Naive thymus-derived CD4-positive, alpha-beta T cell (primary cell): ENCODE data around the gene METTL14. TPM values are rescaled to one million over a fixed set of nuclear protein-coding genes. Genes with fewer than 3 reads are reported as not detected.

ENCODE experiments used
- ATAC-seq: fragments of 150-1000 bp; cut with Tn5 transposase; 2 replicates; pipeline ENCODE4 v1.10.0; 2021; ENCODE audit warnings: mild to moderate bottlenecking, moderate library complexity
- CTCF ChIA-PET: fragments of 350-600 bp; sonication (Branson Sonifier 250); formaldehyde crosslinking; loops from one replicate; lab custom pipeline; 2021; ENCODE audit warnings: antibody characterized with exemption; lab: Charles Lee
- POLR2A ChIA-PET: fragments of 350-600 bp; sonication (Branson Sonifier 250); formaldehyde crosslinking; loops from one replicate; lab custom pipeline; 2021; ENCODE audit warnings: antibody characterized with exemption, inconsistent platforms; lab: Charles Lee
- DNase-seq, 9 donors: peaks; one replicate each; pipeline versions ENCODE4 v3.0.0 to v3.0.0-alpha.2; 2020 to 2022; ENCODE audit warnings: mixed read lengths in 1 of 9
- H3K27ac ChIP-seq: one replicate; pipeline ENCODE4 v1.7.0; 2013; ENCODE audit warnings: mild to moderate bottlenecking, low read depth, low read length, moderate library complexity
- H3K27me3 ChIP-seq, 2 donors: one replicate each; pipeline ENCODE4 v1.7.0; 2013; ENCODE audit warnings: low read length in 2 of 2, mild to moderate bottlenecking in 2 of 2, moderate library complexity in 2 of 2; ENCODE audit not compliant: control insufficient read depth in 2 of 2, insufficient read depth in 2 of 2
- H3K36me3 ChIP-seq, 3 experiments: 1 replicate in 2 of 3; 2 replicates in 1 of 3; pipeline ENCODE4 v1.7.0; 2013; ENCODE audit warnings: low read length in 3 of 3, mild to moderate bottlenecking in 3 of 3, moderate library complexity in 1 of 3; ENCODE audit not compliant: insufficient read depth in 3 of 3, control insufficient read depth in 2 of 3
- H3K4me1 ChIP-seq, 2 donors: one replicate each; pipeline ENCODE4 v1.7.0; 2013; ENCODE audit warnings: low read length in 2 of 2, mild to moderate bottlenecking in 2 of 2, moderate library complexity in 1 of 2; ENCODE audit not compliant: control insufficient read depth in 2 of 2, insufficient read depth in 2 of 2
- H3K4me3 ChIP-seq: 2 replicates; pipeline ENCODE4 v1.7.0; 2013; ENCODE audit warnings: mild to moderate bottlenecking, low read length
- H3K9me3 ChIP-seq, 3 experiments: 1 replicate in 2 of 3; 2 replicates in 1 of 3; pipeline ENCODE4 v1.7.0; 2013; ENCODE audit warnings: low read length in 3 of 3; ENCODE audit not compliant: control insufficient read depth in 2 of 3
- H3K27ac Mint-ChIP-seq, 9 donors: one replicate each; pipeline ENCODE4 v1.8.0; 2020 to 2022; ENCODE audit warnings: mixed read lengths in 9 of 9, mild to moderate bottlenecking in 8 of 9, moderate library complexity in 5 of 9, inconsistent platforms in 2 of 9
- H3K27me3 Mint-ChIP-seq, 5 donors: one replicate each; pipeline ENCODE4 v1.8.0; 2021 to 2022; ENCODE audit warnings: mixed read lengths in 5 of 5, mild to moderate bottlenecking in 1 of 5
- H3K36me3 Mint-ChIP-seq, 5 donors: one replicate each; pipeline ENCODE4 v1.8.0; 2020 to 2022; ENCODE audit warnings: mixed read lengths in 5 of 5, mild to moderate bottlenecking in 3 of 5, inconsistent platforms in 1 of 5
- H3K4me1 Mint-ChIP-seq, 7 donors: one replicate each; pipeline ENCODE4 v1.8.0; 2020 to 2022; ENCODE audit warnings: mixed read lengths in 7 of 7, mild to moderate bottlenecking in 3 of 7, inconsistent platforms in 1 of 7
- H3K4me3 Mint-ChIP-seq, 10 donors: one replicate each; pipeline ENCODE4 v1.8.0; 2020 to 2022; ENCODE audit warnings: mild to moderate bottlenecking in 10 of 10, mixed read lengths in 10 of 10, moderate library complexity in 6 of 10, inconsistent platforms in 2 of 10
- H3K9me3 Mint-ChIP-seq, 11 donors: one replicate each; pipeline ENCODE4 v1.8.0; 2020 to 2022; ENCODE audit warnings: mixed read lengths in 11 of 11, mild to moderate bottlenecking in 4 of 11, inconsistent platforms in 1 of 11, moderate library complexity in 1 of 11
- intact Hi-C, 2 donors: fragments of 100-400 bp; cut with micrococcal nuclease; formaldehyde crosslinking; loops; one replicate each; pipeline ENCODE4 v1.15.1; 2023
- polyA plus RNA-seq, 2 donors: library from polyadenylated mRNA; unstranded; fragments of 300-500 nt; fragmentation: Illumina TruSeq; gene quantifications; one replicate each; pipeline ENCODE4 v1.2.3, GENCODE V29; 2021
- total RNA-seq, 6 experiments: library from RNA in 5 of 6; stranded (reverse) in 5 of 6; gene quantifications; 1 replicate in 5 of 6; 2 replicates in 1 of 6; pipeline ENCODE4 v1.2.3 and lab custom pipeline; 2021 to 2026

Gene METTL14
- total and polyA plus RNA-seq, 7 experiments from 2014 or later, result 32.7 to 64.8 (median 48.3) TPM

GRCh38 chr4:118749347-118749988 is 64.3 kb downstream of the METTL14 start:
- no peak overlapping the region for H3K4me3 ChIP-seq
- ChIA-PET POLR2A (no interaction called here), CTCF (no interaction called here)
- no peaks in the 10 kb centered on the region for H3K27me3 ChIP-seq
- Mint-ChIP-seq H3K27me3 (no peaks in the 10 kb centered on the region), H3K27ac (no peak overlapping the region), H3K4me1 (no peaks in the 10 kb centered on the region), H3K9me3 (no peaks in the 10 kb centered on the region), H3K4me3 (no peak overlapping the region), H3K36me3 (peaks cover 6 to 26% (median 15%) of the 10 kb centered on the region in 5 donors)
- H3K27ac ChIP-seq, result no peak overlapping the region
- no peaks in the 10 kb centered on the region for H3K4me1 ChIP-seq
- no peak for ATAC-seq
- H3K9me3 ChIP-seq, result no peaks in the 10 kb centered on the region
- H3K36me3 ChIP-seq, result peaks cover 0 to 21% (median 13%) of the 10 kb centered on the region in 3 experiments
- DNase-seq, result no peak
- intact Hi-C loops, result no loop called here

GRCh38 chr4:118751629-118752323 is 66.6 kb downstream of the METTL14 start:
- Mint-ChIP-seq H3K27me3 (no peaks in the 10 kb centered on the region), H3K4me3 (no peak overlapping the region), H3K4me1 (no peaks in the 10 kb centered on the region), H3K36me3 (peaks cover 6 to 28% (median 18%) of the 10 kb centered on the region in 5 donors), H3K9me3 (no peaks in the 10 kb centered on the region), H3K27ac (no peak overlapping the region)
- ATAC-seq (no peak), DNase-seq (no peak)
- Histone ChIP-seq H3K4me3 (no peak overlapping the region), H3K9me3 (no peaks in the 10 kb centered on the region), H3K4me1 (no peaks in the 10 kb centered on the region), H3K36me3 (peaks cover 0 to 21% (median 14%) of the 10 kb centered on the region in 3 experiments), H3K27ac (no peak overlapping the region), H3K27me3 (no peaks in the 10 kb centered on the region)
- ChIA-PET POLR2A (interaction anchor here (0.6 kb wide), 1 partner anchor 12 kb away, joined by 3 read pairs; no protein-coding TSS in a partner anchor), CTCF (no interaction called here)
- intact Hi-C loops, result no loop called here

GRCh38 chr4:118752551-118752950 is 67.4 kb downstream of the METTL14 start:
- Mint-ChIP-seq H3K9me3 (no peaks in the 10 kb centered on the region), H3K27ac (no peak overlapping the region), H3K4me3 (no peak overlapping the region), H3K4me1 (no peaks in the 10 kb centered on the region), H3K36me3 (peaks cover 6 to 32% (median 24%) of the 10 kb centered on the region in 5 donors), H3K27me3 (no peaks in the 10 kb centered on the region)
- no peaks in the 10 kb centered on the region for H3K9me3 ChIP-seq
- DNase-seq (no peak), ATAC-seq (no peak)
- CTCF ChIA-PET, result no interaction called here
- no peak overlapping the region for H3K27ac ChIP-seq
- POLR2A ChIA-PET, result interaction anchor here (0.6 kb wide), 1 partner anchor 11 kb away, joined by 3 read pairs; no protein-coding TSS in a partner anchor
- no peak overlapping the region for H3K4me3 ChIP-seq
- H3K27me3 ChIP-seq, result no peaks in the 10 kb centered on the region
- no peaks in the 10 kb centered on the region for H3K4me1 ChIP-seq
- H3K36me3 ChIP-seq, result peaks cover 0 to 21% (median 21%) of the 10 kb centered on the region in 3 experiments
- intact Hi-C loops, result no loop called here

GRCh38 chr4:118753096-118753495 is 67.9 kb downstream of the METTL14 start:
- no peak overlapping the region for H3K4me3 ChIP-seq
- H3K4me1 ChIP-seq, result no peaks in the 10 kb centered on the region
- Mint-ChIP-seq H3K4me3 (no peak overlapping the region), H3K27ac (no peak overlapping the region), H3K27me3 (no peaks in the 10 kb centered on the region), H3K9me3 (no peaks in the 10 kb centered on the region), H3K4me1 (no peaks in the 10 kb centered on the region), H3K36me3 (peaks cover 6 to 33% (median 26%) of the 10 kb centered on the region in 5 donors)
- intact Hi-C loops, result no loop called here
- ChIA-PET POLR2A (no interaction called here), CTCF (no interaction called here)
- H3K27ac ChIP-seq, result no peak overlapping the region
- no peak for DNase-seq
- no peak for ATAC-seq
- H3K36me3 ChIP-seq, result peaks cover 0 to 23% (median 21%) of the 10 kb centered on the region in 3 experiments
- no peaks in the 10 kb centered on the region for H3K27me3 ChIP-seq
- H3K9me3 ChIP-seq, result no peaks in the 10 kb centered on the region

GRCh38 chr4:118753685-118754084 is 68.5 kb downstream of the METTL14 start:
- H3K27ac Mint-ChIP-seq, result no peak overlapping the region
- CTCF ChIA-PET, result no interaction called here
- peaks cover 0 to 23% (median 21%) of the 10 kb centered on the region in 3 experiments for H3K36me3 ChIP-seq

GRCh38 chr4:118754890-118755289 is 69.7 kb downstream of the METTL14 start:
- Histone ChIP-seq H3K27ac (no peak overlapping the region), H3K4me3 (no peak overlapping the region), H3K27me3 (no peaks in the 10 kb centered on the region), H3K36me3 (peaks cover 0 to 23% (median 21%) of the 10 kb centered on the region in 3 experiments), H3K4me1 (no peaks in the 10 kb centered on the region), H3K9me3 (no peaks in the 10 kb centered on the region)
- H3K9me3 Mint-ChIP-seq, result no peaks in the 10 kb centered on the region
- peaks cover 0 to 1% (median 0%) of the 10 kb centered on the region in 7 donors for H3K4me1 Mint-ChIP-seq
- ChIA-PET CTCF (no interaction called here), POLR2A (no interaction called here)
- intact Hi-C loops, result no loop called here
- H3K36me3 Mint-ChIP-seq, result peaks cover 13 to 41% (median 35%) of the 10 kb centered on the region in 5 donors
- ATAC-seq (no peak), DNase-seq (no peak)
- no peak overlapping the region for H3K27ac Mint-ChIP-seq
- H3K27me3 Mint-ChIP-seq, result no peaks in the 10 kb centered on the region
- no peak overlapping the region for H3K4me3 Mint-ChIP-seq

More at GRCh38 chr4:118753685-118754084, 68.5 kb downstream of the METTL14 start:
- no peaks in the 10 kb centered on the region for H3K27me3 ChIP-seq
- Mint-ChIP-seq H3K36me3 (peaks cover 6 to 33% (median 26%) of the 10 kb centered on the region in 5 donors), H3K4me1 (no peaks in the 10 kb centered on the region), H3K4me3 (no peak overlapping the region), H3K27me3 (no peaks in the 10 kb centered on the region), H3K9me3 (no peaks in the 10 kb centered on the region)
- H3K4me1 ChIP-seq, result no peaks in the 10 kb centered on the region
- no peak for ATAC-seq
- no peak overlapping the region for H3K4me3 ChIP-seq
- no peak overlapping the region for H3K27ac ChIP-seq
- POLR2A ChIA-PET, result no interaction called here
- intact Hi-C loops, result no loop called here
- no peaks in the 10 kb centered on the region for H3K9me3 ChIP-seq
- no peak for DNase-seq
